Adrenal gland (tissue), 12 donors: ENCODE data around the gene CEP72. TPM values are rescaled to one million over a fixed set of nuclear protein-coding genes. Genes with fewer than 3 reads are reported as not detected.

Experiments used
- DNase-seq, 7 donors: peaks; one replicate each; pipeline ENCODE4 v3.0.0-alpha.2; 2019 to 2020
- H3K27ac ChIP-seq, 5 donors: fragments of 200-600 bp; sonication (generic) in 4 of 5; 1 replicate in 3 of 5; 2 replicates in 2 of 5; pipeline versions ENCODE4 v1.5.1 to v1.8.0; 2016 to 2020; ENCODE audit warnings: mild to moderate bottlenecking in 1 of 5
- H3K27me3 ChIP-seq: fragments of 200-600 bp; 2 replicates; pipeline ENCODE4 v1.8.0; 2021
- H3K36me3 ChIP-seq, 2 donors: fragments of 200-600 bp; replicated peaks in 1 of 2; 1 replicate in 1 of 2; 2 replicates in 1 of 2; pipeline versions ENCODE4 v1.5.1 to v1.8.0; 2018 to 2022
- H3K4me1 ChIP-seq, 2 donors: fragments of 200-600 bp; replicated peaks in 1 of 2; 1 replicate in 1 of 2; 2 replicates in 1 of 2; pipeline versions ENCODE4 v1.5.1 to v1.8.0; 2018 to 2021
- H3K4me3 ChIP-seq, 4 donors: fragments of 200-600 bp; sonication (generic) in 3 of 4; one replicate each; pipeline ENCODE4 v1.5.1; 2016 to 2018
- H3K9me3 ChIP-seq, 3 donors: fragments of 200-600 bp; sonication (generic) in 1 of 3; replicated peaks in 1 of 3; 1 replicate in 2 of 3; 2 replicates in 1 of 3; pipeline versions ENCODE4 v1.5.1 to v1.8.0; 2016 to 2021
- POLR2A ChIP-seq, 2 donors: fragments of 450-650 bp; IDR thresholded peaks; one replicate each; pipeline ENCODE4 v1.6.1; 2017; ENCODE audit warnings: antibody characterized with exemption in 2 of 2, mild to moderate bottlenecking in 2 of 2, moderate library complexity in 1 of 2
- WGBS, 4 donors: extraction: QIAGEN DNeasy Blood & Tissue Kit in 2 of 4; methylation state at CpG; one replicate each; pipeline versions ENCODE4 v1.1.5 to v1.1.7; 2013 to 2017; 5-methylcytosine and 5-hydroxymethylcytosine counted together
- intact Hi-C, 2 donors: fragments of 100-400 bp; cut with DNase I; formaldehyde crosslinking; loops; one replicate each; pipeline versions ENCODE4 v1.14.1 to v1.15.0; 2022 to 2023
- polyA plus RNA-seq, 3 donors: library from polyadenylated mRNA; stranded (reverse); fragments of 200-250 nt in 2 of 3; fragments of 350-450 nt in 1 of 3; fragmentation: Illumina TruSeq in 1 of 3; extraction: RNeasy Lipid Tissue Mini Kit (QIAGEN cat#74804) in 1 of 3; gene quantifications; one replicate each; pipeline ENCODE4 v1.2.3, GENCODE V29; 2013 to 2014
- total RNA-seq, 9 donors: library from RNA; depleted of rRNA in 4 of 9; stranded (reverse); fragments of >200 nt in 4 of 9; fragments of 120-200 nt in 1 of 9; fragmentation: NEBNext Ultra II Directional in 1 of 9; extraction: Animal tissue kit (Norgen Biotek cat#: 25700) in 1 of 9; gene quantifications; one replicate each; pipeline versions ENCODE4 v1.1.0 to v1.2.4, GENCODE V29; 2013 to 2023
- TF ChIP-seq, protein P1 (sequence below), 6 experiments: fragments of 450-650 bp in 4 of 6; fragments of 200-600 bp in 2 of 6; sonication (generic) in 1 of 6; IDR thresholded peaks; 1 replicate in 5 of 6; 2 replicates in 1 of 6; pipeline versions ENCODE4 v1.5.1 to v1.8.0; 2016 to 2021; ENCODE audit warnings: antibody characterized with exemption in 6 of 6, mild to moderate bottlenecking in 2 of 6, moderate library complexity in 1 of 6
- donor health status: healthy with polysubstance abuse.
- donor health status: Bipolar disorder and iron deficiency.
- donor health status: DM: yes; HTN: yes; CAD: no.
- donor health status: DM: no; HTN: no; CAD: no.
- donor health status: DM: no; HTN: no; CAD: no.
- donor health status: DM: yes; HTN: yes; CAD: no.

The CEP72 gene
- total and polyA plus RNA-seq, 12 donors, result 0.36 to 7.8 (median 2.5) TPM

- Histone ChIP-seq H3K36me3 (no peaks in the 10 kb centered on the region), H3K4me1 (no peaks in the 10 kb centered on the region), H3K9me3 (no peaks in the 10 kb centered on the region), H3K27ac (no peak overlapping the region), H3K4me3 (no peak overlapping the region), H3K27me3 (peaks cover 4% of the 10 kb centered on the region)
- WGBS, 4 donors, result 57 to 62% (median 60%) methylated on average over 14 of the region's 14 CpGs
- peak in 1 of 7 donors; percentile 4 for DNase-seq
- intact Hi-C loops, result no loop called here
- TF ChIP-seq, protein P1, sequence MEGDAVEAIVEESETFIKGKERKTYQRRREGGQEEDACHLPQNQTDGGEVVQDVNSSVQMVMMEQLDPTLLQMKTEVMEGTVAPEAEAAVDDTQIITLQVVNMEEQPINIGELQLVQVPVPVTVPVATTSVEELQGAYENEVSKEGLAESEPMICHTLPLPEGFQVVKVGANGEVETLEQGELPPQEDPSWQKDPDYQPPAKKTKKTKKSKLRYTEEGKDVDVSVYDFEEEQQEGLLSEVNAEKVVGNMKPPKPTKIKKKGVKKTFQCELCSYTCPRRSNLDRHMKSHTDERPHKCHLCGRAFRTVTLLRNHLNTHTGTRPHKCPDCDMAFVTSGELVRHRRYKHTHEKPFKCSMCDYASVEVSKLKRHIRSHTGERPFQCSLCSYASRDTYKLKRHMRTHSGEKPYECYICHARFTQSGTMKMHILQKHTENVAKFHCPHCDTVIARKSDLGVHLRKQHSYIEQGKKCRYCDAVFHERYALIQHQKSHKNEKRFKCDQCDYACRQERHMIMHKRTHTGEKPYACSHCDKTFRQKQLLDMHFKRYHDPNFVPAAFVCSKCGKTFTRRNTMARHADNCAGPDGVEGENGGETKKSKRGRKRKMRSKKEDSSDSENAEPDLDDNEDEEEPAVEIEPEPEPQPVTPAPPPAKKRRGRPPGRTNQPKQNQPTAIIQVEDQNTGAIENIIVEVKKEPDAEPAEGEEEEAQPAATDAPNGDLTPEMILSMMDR (IDR thresholded peaks at IDR 0.05), result no peak
- TF ChIP-seq POLR2A (IDR thresholded peaks at IDR 0.05), result no peak
Measured at GRCh38 chr5:572398-573019, 39.6 kb upstream of the CEP72 start.

GRCh38 chr5:573206-573605 lies 38.9 kb upstream of the CEP72 start:
- intact Hi-C loops, result no loop called here
- H3K4me1 ChIP-seq, result no peaks in the 10 kb centered on the region
- H3K4me3 ChIP-seq, result no peak overlapping the region
- no peak for TF ChIP-seq POLR2A (IDR thresholded peaks at IDR 0.05)
- TF ChIP-seq, protein P1 (IDR thresholded peaks at IDR 0.05), result no peak
- no peak for DNase-seq
- no peak overlapping the region for H3K27ac ChIP-seq
- WGBS, 4 donors, result 87 to 93% (median 91%) methylated on average over 12 of the region's 12 CpGs
- H3K36me3 ChIP-seq, result no peaks in the 10 kb centered on the region
- peaks cover 4% of the 10 kb centered on the region for H3K27me3 ChIP-seq
- no peaks in the 10 kb centered on the region for H3K9me3 ChIP-seq

DNA sequence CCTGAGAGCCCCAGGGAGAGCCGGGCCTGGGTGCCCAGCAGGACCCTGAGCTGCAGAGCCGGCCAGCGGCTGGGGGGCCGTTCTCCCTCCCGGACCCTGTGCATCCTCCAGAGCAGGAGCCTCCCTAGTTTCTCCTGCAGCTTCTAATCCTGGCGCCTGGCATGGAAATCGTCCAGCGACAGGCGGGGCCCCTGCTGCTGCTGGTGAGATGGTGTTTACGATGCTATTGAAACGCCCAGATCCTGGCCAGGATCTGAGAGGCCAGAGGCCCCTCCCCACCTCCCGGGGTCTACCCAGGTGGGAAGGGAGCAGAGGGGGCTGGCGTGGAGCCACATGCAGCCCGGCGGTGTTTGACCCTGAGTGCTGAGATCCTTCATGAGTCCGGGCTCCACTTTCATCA lies 38.2 kb upstream of the CEP72 start:
- no peaks in the 10 kb centered on the region for H3K9me3 ChIP-seq
- H3K4me3 ChIP-seq, result no peak overlapping the region
- intact Hi-C loops, result no loop called here
- peak in 1 of 7 donors; percentile 24 for DNase-seq
- H3K27ac ChIP-seq, result no peak overlapping the region
- no peaks in the 10 kb centered on the region for H3K4me1 ChIP-seq
- H3K36me3 ChIP-seq, result no peaks in the 10 kb centered on the region
- WGBS, 4 donors, result 36 to 67% (median 49%) methylated on average over 3 to 16 of the region's 16 CpGs
- no peak for TF ChIP-seq POLR2A (IDR thresholded peaks at IDR 0.05)
- TF ChIP-seq, protein P1 (IDR thresholded peaks at IDR 0.05), result no peak
- no peaks in the 10 kb centered on the region for H3K27me3 ChIP-seq

DNA sequence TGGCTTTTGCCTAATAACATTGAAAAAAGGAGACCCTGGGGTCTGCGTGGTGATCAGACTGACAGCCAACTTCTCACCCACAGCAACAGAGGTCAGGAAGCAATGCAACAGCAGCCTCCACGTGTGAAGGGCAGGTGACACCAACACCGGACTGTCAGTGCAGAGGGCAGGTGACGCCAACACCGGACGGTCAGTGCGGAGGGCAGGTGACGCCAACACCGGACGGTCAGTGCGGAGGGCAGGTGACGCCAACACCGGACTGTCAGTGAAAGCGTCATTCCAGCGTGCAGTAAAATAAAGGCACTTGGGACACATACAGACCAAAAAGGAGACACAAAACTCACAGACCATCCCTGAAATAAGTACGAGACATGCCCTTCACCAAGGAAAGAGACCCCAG lies 37.2 kb upstream of the CEP72 start:
- TF ChIP-seq, protein P1 (IDR thresholded peaks at IDR 0.05), result no peak
- TF ChIP-seq POLR2A (IDR thresholded peaks at IDR 0.05), result no peak
- H3K4me1 ChIP-seq, result no peaks in the 10 kb centered on the region
- no peaks in the 10 kb centered on the region for H3K36me3 ChIP-seq
- 85 to 88% (median 87%) methylated on average over 16 of the region's 16 CpGs for WGBS, 4 donors
- H3K4me3 ChIP-seq, result no peak overlapping the region
- DNase-seq, result peak in 1 of 7 donors; percentile 41
- H3K9me3 ChIP-seq, result no peaks in the 10 kb centered on the region
- no peaks in the 10 kb centered on the region for H3K27me3 ChIP-seq
- intact Hi-C loops, result no loop called here
- H3K27ac ChIP-seq, result no peak overlapping the region
